NCI-H146 treated with DMSO at 0.1 percent for 48 hours (cell line): ENCODE measurements around the gene AGK.
"Not testable (repeated sequence)": the region's sequence is repeated elsewhere in the genome, so short reads cannot be mapped to it uniquely, and the experiment has no call there.

Experiments used
- DNase-seq: peaks from one replicate; lab custom pipeline; 2025; ENCODE audit not compliant: unreplicated experiment; lab: John Stamatoyannopoulos, UW

Gene AGK

GRCh38 chr7:141645188-141645587 lies 94.0 kb downstream of the AGK start:
- no peak for DNase-seq

GRCh38 chr7:141646826-141647480 lies 95.7 kb downstream of the AGK start:
- no peak for DNase-seq

- not testable (repeated sequence) for DNase-seq
Measured at GRCh38 chr7:141647701-141648100, 96.5 kb downstream of the AGK start.

- DNase-seq: no peak
Measured at GRCh38 chr7:141648276-141649114, 97.3 kb downstream of the AGK start.

- no peak for DNase-seq
Measured at GRCh38 chr7:141649137-141649864, 98.1 kb downstream of the AGK start.

GRCh38 chr7:141649865-141650634 lies 98.8 kb downstream of the AGK start:
- DNase-seq: peak; percentile 29

- no peak for DNase-seq
Measured at GRCh38 chr7:141651417-141651816, 100.2 kb downstream of the AGK start.

- no peak for DNase-seq
Measured at GRCh38 chr7:141652691-141653090, 101.5 kb downstream of the AGK start.

- DNase-seq: peak; percentile 88
Measured at GRCh38 chr7:141654551-141654950, 103.3 kb downstream of the AGK start.

GRCh38 chr7:141659501-141659900 lies 108.3 kb downstream of the AGK start:
- DNase-seq: no peak

GRCh38 chr7:141660259-141660658 lies 109.0 kb downstream of the AGK start:
- DNase-seq: no peak

- DNase-seq: no peak
Measured at GRCh38 chr7:141663081-141663849, 112.1 kb downstream of the AGK start.

GRCh38 chr7:141664450-141664849 lies 113.2 kb downstream of the AGK start:
- no peak for DNase-seq

GRCh38 chr7:141665208-141666035 lies 114.2 kb downstream of the AGK start:
- no peak for DNase-seq

- DNase-seq: no peak
Measured at GRCh38 chr7:141666071-141666470, 114.9 kb downstream of the AGK start.

- no peak for DNase-seq
Measured at GRCh38 chr7:141668853-141669252, 117.6 kb downstream of the AGK start.

GRCh38 chr7:141671705-141672496 lies 120.7 kb downstream of the AGK start:
- DNase-seq: no peak

- DNase-seq: no peak
Measured at GRCh38 chr7:141673346-141673745, 122.1 kb downstream of the AGK start.
